Smooth muscle cell (in vitro differentiated cells): ENCODE data around the gene FRAS1. TPM values are rescaled to one million over a fixed set of nuclear protein-coding genes. Genes with fewer than 3 reads are reported as not detected.

Source experiments
- DNase-seq: peaks from one replicate; lab custom pipeline; 2025; ENCODE audit not compliant: unreplicated experiment; lab: John Stamatoyannopoulos, UW
- H2AFZ ChIP-seq: fragments of 200-600 bp; sonication (generic); 2 replicates; pipeline ENCODE4 v1.6.0; 2016; ENCODE audit warnings: antibody characterized with exemption, low read depth, mild to moderate bottlenecking
- H3F3A ChIP-seq: fragments of 200-600 bp; sonication (generic); 2 replicates; pipeline ENCODE4 v1.6.0; 2017; ENCODE audit warnings: antibody characterized with exemption, low read depth
- H3K27ac ChIP-seq: fragments of 200-600 bp; sonication (generic); 2 replicates; pipeline ENCODE4 v1.5.1; 2016; ENCODE audit warnings: low read depth, mild to moderate bottlenecking
- H3K27me3 ChIP-seq: fragments of 200-600 bp; sonication (generic); 2 replicates; pipeline ENCODE4 v1.6.1; 2016; ENCODE audit warnings: low read depth, mild to moderate bottlenecking
- H3K36me3 ChIP-seq: fragments of 200-600 bp; sonication (generic); 2 replicates; pipeline ENCODE4 v1.5.1; 2016; ENCODE audit warnings: low read depth
- H3K4me1 ChIP-seq: fragments of 200-600 bp; sonication (generic); 2 replicates; pipeline ENCODE4 v1.5.1; 2016; ENCODE audit warnings: low read depth
- H3K4me2 ChIP-seq: fragments of 200-600 bp; sonication (generic); 2 replicates; pipeline ENCODE4 v1.6.0; 2016; ENCODE audit warnings: mild to moderate bottlenecking
- H3K4me3 ChIP-seq: fragments of 200-600 bp; sonication (generic); 2 replicates; pipeline ENCODE4 v1.5.1; 2016; ENCODE audit warnings: mild to moderate bottlenecking
- H3K79me2 ChIP-seq: fragments of 200-600 bp; sonication (generic); 2 replicates; pipeline ENCODE4 v1.6.0; 2016; ENCODE audit warnings: low read depth, mild to moderate bottlenecking
- H3K9ac ChIP-seq: fragments of 200-600 bp; sonication (generic); 2 replicates; pipeline ENCODE4 v1.6.0; 2016; ENCODE audit warnings: low read depth
- H3K9me3 ChIP-seq: fragments of 200-600 bp; sonication (generic); replicated peaks from 2 replicates; pipeline ENCODE4 v1.5.1; 2016; ENCODE audit warnings: low read depth
- H4K20me1 ChIP-seq: fragments of 200-600 bp; sonication (generic); 2 replicates; pipeline ENCODE4 v1.6.0; 2016; ENCODE audit warnings: low read depth
- WGBS: methylation state at CpG from one replicate; pipeline ENCODE4 v1.1.7; 2016; ENCODE audit warnings: low lambda C conversion rate; 5-methylcytosine and 5-hydroxymethylcytosine counted together
- polyA plus RNA-seq: library from polyadenylated mRNA; unstranded; fragments of >200 nt; fragmentation: Nextera tagmentation; extraction: Ambion mirVana; gene quantifications from 2 replicates; pipeline ENCODE4 v1.2.1, GENCODE V29; 2016
- total RNA-seq: library from RNA; depleted of rRNA; stranded (reverse); fragments of >200 nt; gene quantifications from 2 replicates; pipeline ENCODE4 v1.2.3, GENCODE V29; 2014
- TF ChIP-seq, protein P1 (sequence below): fragments of 200-600 bp; sonication (generic); IDR thresholded peaks from 2 replicates; pipeline ENCODE4 v1.5.1; 2017; ENCODE audit warnings: borderline replicate concordance, mild to moderate bottlenecking, antibody characterized with exemption; ENCODE audit not compliant: insufficient read depth, poor library complexity, severe bottlenecking

Gene FRAS1
- total and polyA plus RNA-seq, 2 experiments from 2014 or later, result 0.55 to 8.1 TPM

DNA sequence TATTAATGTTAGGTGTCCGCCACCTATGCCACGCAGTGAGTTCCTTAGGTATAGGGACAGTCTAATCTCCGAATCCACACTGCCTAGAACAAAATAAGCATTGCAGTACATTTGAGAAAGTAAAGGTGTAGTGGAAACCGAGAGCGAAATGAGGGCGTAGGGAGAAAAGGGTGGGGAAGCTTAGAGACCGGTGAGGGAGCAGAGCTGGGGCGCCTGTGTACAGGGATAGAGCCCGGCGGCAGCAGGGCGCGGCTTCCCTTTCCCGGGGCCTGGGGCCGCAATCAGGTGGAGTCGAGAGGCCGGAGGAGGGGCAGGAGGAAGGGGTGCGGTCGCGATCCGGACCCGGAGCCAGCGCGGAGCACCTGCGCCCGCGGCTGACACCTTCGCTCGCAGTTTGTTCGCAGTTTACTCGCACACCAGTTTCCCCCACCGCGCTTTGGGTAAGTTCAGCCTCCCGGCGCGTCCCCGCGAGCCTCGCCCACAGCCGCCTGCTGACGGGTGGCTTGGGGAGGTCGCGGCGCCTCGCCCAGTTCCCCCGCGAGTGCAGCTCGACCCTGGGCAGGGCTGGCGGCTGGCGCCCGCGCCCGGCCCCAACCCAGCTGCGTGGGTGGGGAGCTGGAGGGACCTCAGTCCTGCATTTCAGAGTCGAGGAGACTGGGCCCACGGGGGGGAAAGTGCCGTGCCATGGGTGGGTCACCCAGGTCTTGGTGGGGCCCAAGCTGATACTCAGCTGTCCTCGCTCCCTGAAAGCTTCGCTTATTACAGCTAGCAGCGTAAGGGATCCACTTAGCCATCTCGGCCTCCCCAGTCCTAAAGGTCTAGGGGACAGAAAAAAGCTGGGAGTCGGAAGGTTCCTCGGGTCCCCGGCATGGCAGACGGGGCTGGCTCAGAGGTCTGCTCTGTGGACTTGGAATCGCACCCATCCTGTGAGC, 494.6 kb downstream of the FRAS1 start, which contains the start of gene ANXA3:
Gene ANXA3 (plus strand): TSS at position 351 of the 932 bp plus-strand sequence. CDS start 2,704 bp downstream, outside the sequence.
- Histone ChIP-seq H3F3A (no peaks in the 10 kb centered on the region), H3K36me3 (no peaks in the 10 kb centered on the region), H3K27ac (peak within 1 kb of the TSS; percentile 74), H3K4me1 (peaks cover 13% of the 10 kb centered on the region), H3K4me3 (peak within 1 kb of the TSS; percentile 71), H3K4me2 (peak within 1 kb of the TSS; percentile 90), H3K9ac (peak within 1 kb of the TSS; percentile 80), H3K9me3 (no peaks in the 10 kb centered on the region), H2AFZ (peak within 1 kb of the TSS; percentile 97), H3K27me3 (no peaks in the 10 kb centered on the region), H4K20me1 (no peaks in the 10 kb centered on the region), H3K79me2 (no peaks in the 10 kb centered on the region)
- WGBS, result 4% methylated on average over 48 of the region's 65 CpGs
- DNase-seq, result no peak
- TF ChIP-seq, protein P1, sequence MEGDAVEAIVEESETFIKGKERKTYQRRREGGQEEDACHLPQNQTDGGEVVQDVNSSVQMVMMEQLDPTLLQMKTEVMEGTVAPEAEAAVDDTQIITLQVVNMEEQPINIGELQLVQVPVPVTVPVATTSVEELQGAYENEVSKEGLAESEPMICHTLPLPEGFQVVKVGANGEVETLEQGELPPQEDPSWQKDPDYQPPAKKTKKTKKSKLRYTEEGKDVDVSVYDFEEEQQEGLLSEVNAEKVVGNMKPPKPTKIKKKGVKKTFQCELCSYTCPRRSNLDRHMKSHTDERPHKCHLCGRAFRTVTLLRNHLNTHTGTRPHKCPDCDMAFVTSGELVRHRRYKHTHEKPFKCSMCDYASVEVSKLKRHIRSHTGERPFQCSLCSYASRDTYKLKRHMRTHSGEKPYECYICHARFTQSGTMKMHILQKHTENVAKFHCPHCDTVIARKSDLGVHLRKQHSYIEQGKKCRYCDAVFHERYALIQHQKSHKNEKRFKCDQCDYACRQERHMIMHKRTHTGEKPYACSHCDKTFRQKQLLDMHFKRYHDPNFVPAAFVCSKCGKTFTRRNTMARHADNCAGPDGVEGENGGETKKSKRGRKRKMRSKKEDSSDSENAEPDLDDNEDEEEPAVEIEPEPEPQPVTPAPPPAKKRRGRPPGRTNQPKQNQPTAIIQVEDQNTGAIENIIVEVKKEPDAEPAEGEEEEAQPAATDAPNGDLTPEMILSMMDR, result no peak

DNA sequence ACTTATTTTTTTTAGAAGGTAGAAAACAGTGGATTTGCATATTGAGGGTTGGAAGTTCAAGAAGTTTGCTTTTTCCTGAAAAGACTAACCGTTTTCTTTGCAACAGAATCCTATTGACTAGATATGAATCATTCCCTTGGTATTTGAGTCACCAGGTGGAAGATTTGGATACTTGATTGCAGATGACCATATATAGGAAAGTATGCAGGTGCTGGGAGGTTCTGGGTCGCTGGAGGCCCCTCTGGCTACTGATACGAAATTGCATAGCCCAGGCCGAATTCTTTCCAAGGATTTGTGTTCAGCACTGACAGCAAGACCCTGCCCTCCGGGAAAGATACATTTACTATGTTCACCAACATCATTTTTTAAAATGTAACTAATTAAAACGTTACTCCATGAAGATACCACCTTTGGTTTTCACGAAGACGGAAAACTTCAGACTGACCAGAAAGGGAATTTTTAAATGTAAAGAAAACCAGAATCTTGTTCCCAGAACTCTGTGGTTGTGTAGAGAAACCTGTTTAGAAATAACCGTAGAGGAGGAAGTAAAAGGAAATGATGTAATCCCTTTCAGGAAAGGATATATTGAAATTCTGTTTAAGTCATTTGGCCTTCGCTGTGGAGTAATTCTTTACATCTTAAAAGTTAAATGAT, 495.4 kb downstream of the FRAS1 start:
- Histone ChIP-seq H3K27ac (peak overlapping the region; percentile 74), H3K4me3 (peak overlapping the region; percentile 71), H3K4me2 (peak overlapping the region; percentile 90), H4K20me1 (no peaks in the 10 kb centered on the region), H3K27me3 (no peaks in the 10 kb centered on the region), H3K79me2 (no peaks in the 10 kb centered on the region), H2AFZ (peak overlapping the region; percentile 97), H3K4me1 (peaks cover 13% of the 10 kb centered on the region), H3F3A (no peaks in the 10 kb centered on the region), H3K9me3 (no peaks in the 10 kb centered on the region), H3K36me3 (no peaks in the 10 kb centered on the region), H3K9ac (peak overlapping the region; percentile 80)
- WGBS, result 21% methylated on average over 10 of the region's 10 CpGs
- TF ChIP-seq, protein P1, result no peak
- DNase-seq, result no peak

DNA sequence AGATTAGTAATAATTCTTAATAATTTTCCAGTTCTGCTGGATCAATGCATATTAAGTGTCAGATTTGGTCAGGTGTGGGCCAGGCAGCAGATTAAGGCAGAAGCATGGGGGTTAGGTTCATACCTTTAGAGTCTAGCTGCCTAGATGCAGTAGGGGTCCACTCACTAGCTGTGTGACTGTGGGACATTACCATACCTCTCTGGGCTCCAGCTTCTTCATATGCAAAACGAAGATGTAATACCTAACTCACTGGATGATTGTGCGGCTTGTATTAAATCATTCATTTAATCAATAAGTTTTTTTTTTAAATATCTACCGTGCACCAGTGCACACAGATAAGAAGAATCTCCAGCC, 495.9 kb downstream of the FRAS1 start:
- H3K9ac ChIP-seq, result no peak overlapping the region
- peaks cover 5% of the 10 kb centered on the region for H3F3A ChIP-seq
- no peaks in the 10 kb centered on the region for H3K36me3 ChIP-seq
- TF ChIP-seq, protein P1, result no peak
- peak overlapping the region; percentile 71 for H3K4me3 ChIP-seq
- no peaks in the 10 kb centered on the region for H3K9me3 ChIP-seq
- peak overlapping the region; percentile 90 for H3K4me2 ChIP-seq
- H3K4me1 ChIP-seq, result peaks cover 13% of the 10 kb centered on the region
- 71% methylated on average over 3 of the region's 3 CpGs for WGBS
- peak overlapping the region; percentile 74 for H3K27ac ChIP-seq
- H4K20me1 ChIP-seq, result no peaks in the 10 kb centered on the region
- no peak for DNase-seq
- H2AFZ ChIP-seq, result no peak overlapping the region
- no peaks in the 10 kb centered on the region for H3K27me3 ChIP-seq
- no peaks in the 10 kb centered on the region for H3K79me2 ChIP-seq
